SK-N-SH (cell line): ENCODE data around the gene WWP2. TPM values are rescaled to one million over a fixed set of nuclear protein-coding genes. Genes with fewer than 3 reads are reported as not detected.

Experiments
- CTCF ChIA-PET: fragments of 300-600, 350-600 bp; formaldehyde crosslinking; extraction: SDS; loops from one replicate; lab custom pipeline; 2021; lab: Yijun Ruan, JAX
- POLR2A ChIA-PET: fragments of 350-600 bp; sonication (Branson Sonifier 250); formaldehyde crosslinking; extraction: SDS; loops from one replicate; lab custom pipeline; 2020; ENCODE audit warnings: antibody characterized with exemption, inconsistent platforms; lab: Yijun Ruan, JAX
- DNase-seq: peaks from one replicate; pipeline ENCODE4 v3.0.0; 2012
- H2AFZ ChIP-seq: fragments of 200-600 bp; sonication (generic); 2 replicates; pipeline ENCODE4 v1.8.1; 2016; ENCODE audit warnings: antibody characterized with exemption, mild to moderate bottlenecking, low read depth
- H3F3A ChIP-seq: fragments of 200-600 bp; sonication (generic); replicated peaks from 2 replicates; pipeline ENCODE3; 2016; ENCODE audit warnings: antibody characterized with exemption, mild to moderate bottlenecking; ENCODE audit not compliant: insufficient read depth
- H3K27ac ChIP-seq, 2 experiments: fragments of 200-500 bp in 1 of 2; fragments of 200-600 bp in 1 of 2; sonication (Bioruptor generic) in 1 of 2; sonication (generic), shearing (Covaris generic) in 1 of 2; 2 replicates each; pipeline versions ENCODE4 v1.5.1 to v1.6.1; 2014 to 2016; ENCODE audit warnings: low read depth in 2 of 2, inconsistent platforms in 1 of 2, low read length in 1 of 2, mild to moderate bottlenecking in 1 of 2, mixed read lengths in 1 of 2
- H3K27me3 ChIP-seq: fragments of 200-600 bp; sonication (generic), shearing (Covaris generic); 2 replicates; pipeline ENCODE4 v1.6.1; 2016; ENCODE audit warnings: mixed run types; ENCODE audit not compliant: insufficient read depth
- H3K36me3 ChIP-seq, 2 experiments: fragments of 200-500 bp in 1 of 2; fragments of 200-600 bp in 1 of 2; sonication (Bioruptor generic) in 1 of 2; sonication (generic) in 1 of 2; replicated peaks in 1 of 2; 2 replicates each; pipeline versions ENCODE3 to v1.5.1; 2014 to 2016; ENCODE audit warnings: low read length in 1 of 2, mild to moderate bottlenecking in 1 of 2; ENCODE audit not compliant: insufficient read depth in 2 of 2, control insufficient read depth in 1 of 2
- H3K4me1 ChIP-seq, 2 experiments: fragments of 200-500 bp in 1 of 2; fragments of 200-600 bp in 1 of 2; sonication (Bioruptor generic) in 1 of 2; sonication (generic), shearing (Covaris generic) in 1 of 2; 2 replicates each; pipeline versions ENCODE4 v1.5.1 to v1.6.1; 2014 to 2016; ENCODE audit warnings: low read depth in 1 of 2, low read length in 1 of 2, mixed run types in 1 of 2; ENCODE audit not compliant: insufficient read depth in 2 of 2, control insufficient read depth in 1 of 2
- H3K4me2 ChIP-seq: fragments of 200-600 bp; sonication (generic), shearing (Covaris generic); 2 replicates; pipeline ENCODE4 v1.6.1; 2017; ENCODE audit warnings: mixed run types
- H3K4me3 ChIP-seq, 2 experiments: fragments of 200-500 bp in 1 of 2; fragments of 200-600 bp in 1 of 2; sonication (Bioruptor generic) in 1 of 2; sonication (generic), shearing (Covaris generic) in 1 of 2; 2 replicates each; pipeline versions ENCODE4 v1.5.1 to v1.8.1; 2014 to 2016; ENCODE audit warnings: low read depth in 2 of 2, inconsistent platforms in 1 of 2, low read length in 1 of 2, mild to moderate bottlenecking in 1 of 2, mixed read lengths in 1 of 2, moderate library complexity in 1 of 2
- H3K79me2 ChIP-seq: fragments of 200-600 bp; sonication (generic); 2 replicates; pipeline ENCODE4 v1.8.1; 2017; ENCODE audit warnings: mild to moderate bottlenecking; ENCODE audit not compliant: insufficient read depth
- H3K9ac ChIP-seq: fragments of 200-600 bp; sonication (generic); 2 replicates; pipeline ENCODE4 v1.6.1; 2017; ENCODE audit warnings: mixed run types
- H3K9me2 ChIP-seq: fragments of 200-600 bp; sonication (generic); 2 replicates; pipeline ENCODE4 v1.6.1; 2017; ENCODE audit warnings: mixed run types
- H3K9me3 ChIP-seq: fragments of 200-600 bp; sonication (generic); 2 replicates; pipeline ENCODE4 v1.6.1; 2017; ENCODE audit warnings: mixed run types, mild to moderate bottlenecking, moderate library complexity
- H4K20me1 ChIP-seq: fragments of 200-600 bp; sonication (generic); 2 replicates; pipeline ENCODE4 v1.6.1; 2017; ENCODE audit warnings: mild to moderate bottlenecking, mixed run types; ENCODE audit not compliant: insufficient read depth
- CHD2 ChIP-seq: fragments of 150-350 bp; IDR thresholded peaks from 2 replicates; pipeline ENCODE4 v1.6.1; 2018; ENCODE audit warnings: low read length; ENCODE audit not compliant: partially characterized antibody
- ELF1 ChIP-seq: IDR thresholded peaks from 2 replicates; pipeline ENCODE4 v1.4.0; 2012
- FOXJ3 ChIP-seq: sonication (generic); formaldehyde crosslinking; IDR thresholded peaks from 2 replicates; pipeline ENCODE4 v1.5.1; 2020; ENCODE audit warnings: mild to moderate bottlenecking, missing genetic modification reagents
- GABPA ChIP-seq: IDR thresholded peaks from 2 replicates; pipeline ENCODE4 v1.4.0; 2012; ENCODE audit warnings: low read depth, mild to moderate bottlenecking
- GATA2 ChIP-seq: sonication (generic); formaldehyde crosslinking; IDR thresholded peaks from 2 replicates; pipeline ENCODE4 v1.5.0; 2020; ENCODE audit warnings: mild to moderate bottlenecking, missing genetic modification reagents
- MEF2A ChIP-seq: IDR thresholded peaks from 2 replicates; pipeline ENCODE4 v1.4.0; 2012; ENCODE audit warnings: low read depth, borderline replicate concordance
- NFIC ChIP-seq: IDR thresholded peaks from 2 replicates; pipeline ENCODE4 v1.4.0; 2012; ENCODE audit warnings: borderline replicate concordance
- RCOR1 ChIP-seq: fragments of 150-350 bp; IDR thresholded peaks from 2 replicates; pipeline ENCODE4 v1.6.1; 2017; ENCODE audit warnings: antibody characterized with exemption, low read length
- RFX5 ChIP-seq: IDR thresholded peaks from 2 replicates; pipeline ENCODE4 v1.6.1; 2012; ENCODE audit warnings: mild to moderate bottlenecking, improper control_type of control experiment, low read length
- TEAD4 ChIP-seq: IDR thresholded peaks from 2 replicates; pipeline ENCODE4 v1.4.0; 2012; ENCODE audit warnings: mild to moderate bottlenecking, borderline replicate concordance; ENCODE audit not compliant: insufficient read depth
- WGBS: methylation state at CpG from one replicate; pipeline ENCODE4 v1.1.6; 2017; ENCODE audit warnings: low lambda C conversion rate; 5-methylcytosine and 5-hydroxymethylcytosine counted together
- polyA plus RNA-seq, 3 experiments: library from polyadenylated mRNA; depleted of rRNA; stranded (reverse); fragments of >200 nt; gene quantifications; 2 replicates each; pipeline ENCODE4 v1.2.3, GENCODE V29; 2012
- TF ChIP-seq, protein P1 (sequence below): IDR thresholded peaks from 2 replicates; pipeline ENCODE4; 2012
- TF ChIP-seq, protein P2 (sequence below): fragments of 150-350 bp; IDR thresholded peaks from 2 replicates; pipeline ENCODE4 v1.6.1; 2017; ENCODE audit warnings: antibody characterized with exemption, low read length, low read depth, borderline replicate concordance
- TF ChIP-seq, protein P3 (sequence below): IDR thresholded peaks from 2 replicates; pipeline ENCODE4 v1.4.0; 2012; ENCODE audit warnings: low read depth, borderline replicate concordance

The WWP2 gene
- polyA plus RNA-seq, 1 of the 3 experiments (the other 2 are of a cell fraction): 13.3 TPM

DNA sequence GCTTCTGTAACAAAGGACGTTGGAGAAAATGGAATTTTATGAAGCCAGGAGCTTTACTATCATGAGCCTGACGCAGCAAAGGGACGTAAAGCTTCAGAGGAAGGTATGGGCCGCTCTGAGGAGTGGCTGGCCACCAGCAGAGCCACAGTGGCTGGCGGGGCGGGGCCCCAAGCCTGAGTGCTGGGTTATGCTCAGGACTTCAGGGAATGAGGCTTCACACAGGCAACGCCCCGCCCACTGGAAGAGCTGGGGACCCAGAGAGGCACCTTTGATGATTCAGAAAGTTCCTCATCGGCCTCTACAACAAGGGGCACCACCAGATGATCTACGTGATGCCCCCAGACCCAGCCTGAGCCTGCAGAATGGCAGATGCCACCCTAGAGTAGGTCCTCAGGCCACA lies 16.2 kb upstream of the WWP2 start:
- 87% methylated on average over 7 of the region's 10 CpGs for WGBS
- CTCF ChIA-PET: interaction anchor here (1.0 to 2.3 kb wide), 3 partner anchors 9 to 350 kb away, joined by 3 to 9 read pairs (median 4); partner anchors contain the start of gene NOB1
- Histone ChIP-seq H3K4me1 (no peaks in the 10 kb centered on the region; a peak in 1 of 4 replicates), H3F3A (peaks cover 11% of the 10 kb centered on the region), H3K79me2 (peaks cover 32% of the 10 kb centered on the region), H3K27ac (no peak overlapping the region), H3K9ac (no peak overlapping the region), H4K20me1 (no peaks in the 10 kb centered on the region), H3K4me2 (no peak overlapping the region), H3K9me2 (no peaks in the 10 kb centered on the region), H3K36me3 (peaks cover 62 to 70% of the 10 kb centered on the region in 2 experiments), H3K27me3 (no peaks in the 10 kb centered on the region), H3K9me3 (no peaks in the 10 kb centered on the region), H3K4me3 (no peak overlapping the region), H2AFZ (no peak overlapping the region)
- no peak for TF ChIP-seq RFX5
- no peak for TF ChIP-seq RCOR1
- no peak for TF ChIP-seq TEAD4
- DNase-seq: no peak
- POLR2A ChIA-PET: interaction anchor here (1.1 kb wide), 1 partner anchor 9 kb away, joined by 5 read pairs; the partner anchor contains the start of gene NOB1

DNA sequence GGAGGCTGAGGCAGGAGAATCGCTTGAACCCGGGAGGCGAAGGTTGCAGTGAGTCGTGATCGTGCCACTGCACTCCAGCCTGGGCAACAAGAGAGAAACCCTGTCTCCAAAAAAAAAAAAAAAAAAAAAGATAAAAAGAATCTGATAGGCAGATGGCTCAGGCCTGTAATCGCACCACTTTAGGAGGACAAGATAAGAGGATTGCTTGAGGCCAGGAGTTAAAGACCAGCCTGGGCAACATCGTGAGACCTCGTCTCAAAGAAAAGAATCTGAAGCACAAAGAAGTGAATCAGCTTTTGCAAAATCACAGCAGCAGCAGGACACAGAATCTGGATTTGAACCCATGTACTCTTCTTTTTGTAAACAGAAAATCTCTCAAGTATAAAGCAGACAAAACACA lies 15.0 kb upstream of the WWP2 start:
- H3K79me2 ChIP-seq: peaks cover 44% of the 10 kb centered on the region
- DNase-seq: no peak
- H3K27ac ChIP-seq: no peak overlapping the region
- no peak overlapping the region for H3K9ac ChIP-seq
- no peaks in the 10 kb centered on the region for H4K20me1 ChIP-seq
- no peaks in the 10 kb centered on the region for H3K9me3 ChIP-seq
- CTCF ChIA-PET: interaction anchor here (1.0 to 2.3 kb wide), 4 partner anchors 8 to 351 kb away, joined by 3 to 9 read pairs (median 4); partner anchors contain the start of gene NOB1
- TF ChIP-seq RCOR1 (no peak), GATA2 (CRISPR knock-in tag) (peak; percentile 29; the same call in 1 of the 2 replicates), GABPA (no peak), ELF1 (no peak)
- peaks cover 65% of the 10 kb centered on the region in 2 experiments for H3K36me3 ChIP-seq
- no peak overlapping the region for H3K4me2 ChIP-seq
- WGBS: 91% methylated on average over 8 of the region's 8 CpGs
- no peak overlapping the region for H3K4me3 ChIP-seq
- no peak overlapping the region for H2AFZ ChIP-seq
- H3F3A ChIP-seq: peaks cover 9% of the 10 kb centered on the region
- no peaks in the 10 kb centered on the region for H3K27me3 ChIP-seq
- no peaks in the 10 kb centered on the region; a peak in 1 of 4 replicates for H3K4me1 ChIP-seq
- H3K9me2 ChIP-seq: no peaks in the 10 kb centered on the region
- POLR2A ChIA-PET: no interaction called here

DNA sequence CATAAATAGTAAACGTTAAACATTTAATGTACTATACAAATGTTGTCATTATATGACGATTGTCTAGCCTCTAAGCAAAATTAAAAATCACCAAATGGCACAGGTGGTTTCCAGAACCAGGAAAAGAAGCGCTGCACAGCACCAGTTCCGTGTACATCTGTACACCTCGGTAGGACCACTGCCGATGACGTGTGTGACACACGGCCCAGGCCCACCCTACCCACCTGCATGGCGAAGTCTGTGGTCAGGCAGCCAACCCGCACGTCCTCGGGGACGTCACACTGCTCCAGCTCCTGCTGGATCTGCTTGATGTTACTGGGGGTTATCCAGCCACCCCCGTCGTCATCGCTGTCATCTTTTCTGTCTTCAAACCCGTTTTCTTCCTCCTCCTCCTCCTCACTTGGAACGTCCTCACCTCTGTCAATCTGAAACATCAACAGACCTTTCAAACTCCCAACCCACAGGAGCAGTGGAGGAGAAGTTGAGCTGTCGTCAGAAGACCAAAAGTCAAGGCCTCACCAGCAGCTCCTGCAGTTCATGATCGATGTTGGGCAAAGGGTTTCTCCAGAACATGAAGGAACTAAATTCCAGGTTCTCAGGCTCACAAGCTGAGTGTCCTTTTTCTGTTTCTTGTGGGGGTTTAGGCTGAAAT lies 13.3 kb upstream of the WWP2 start:
- no peaks in the 10 kb centered on the region for H3K9me2 ChIP-seq
- POLR2A ChIA-PET: no interaction called here
- H3K9me3 ChIP-seq: no peaks in the 10 kb centered on the region
- no peak overlapping the region for H2AFZ ChIP-seq
- DNase-seq: no peak
- CTCF ChIA-PET: interaction anchor here (1.0 kb wide), 1 partner anchor 40 kb away, joined by 3 read pairs; no protein-coding TSS in a partner anchor
- no peaks in the 10 kb centered on the region for H3K27me3 ChIP-seq
- WGBS: 90% methylated on average over 19 of the region's 20 CpGs
- H3K4me3 ChIP-seq: no peak overlapping the region
- peaks cover 7% of the 10 kb centered on the region for H3F3A ChIP-seq
- H3K36me3 ChIP-seq: peaks cover 50 to 60% of the 10 kb centered on the region in 2 experiments
- no peak for TF ChIP-seq RFX5
- TF ChIP-seq NFIC: no peak
- TF ChIP-seq, protein P1, sequence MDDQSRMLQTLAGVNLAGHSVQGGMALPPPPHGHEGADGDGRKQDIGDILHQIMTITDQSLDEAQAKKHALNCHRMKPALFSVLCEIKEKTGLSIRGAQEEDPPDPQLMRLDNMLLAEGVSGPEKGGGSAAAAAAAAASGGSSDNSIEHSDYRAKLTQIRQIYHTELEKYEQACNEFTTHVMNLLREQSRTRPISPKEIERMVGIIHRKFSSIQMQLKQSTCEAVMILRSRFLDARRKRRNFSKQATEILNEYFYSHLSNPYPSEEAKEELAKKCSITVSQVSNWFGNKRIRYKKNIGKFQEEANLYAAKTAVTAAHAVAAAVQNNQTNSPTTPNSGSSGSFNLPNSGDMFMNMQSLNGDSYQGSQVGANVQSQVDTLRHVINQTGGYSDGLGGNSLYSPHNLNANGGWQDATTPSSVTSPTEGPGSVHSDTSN: no peak
- TF ChIP-seq, protein P2, sequence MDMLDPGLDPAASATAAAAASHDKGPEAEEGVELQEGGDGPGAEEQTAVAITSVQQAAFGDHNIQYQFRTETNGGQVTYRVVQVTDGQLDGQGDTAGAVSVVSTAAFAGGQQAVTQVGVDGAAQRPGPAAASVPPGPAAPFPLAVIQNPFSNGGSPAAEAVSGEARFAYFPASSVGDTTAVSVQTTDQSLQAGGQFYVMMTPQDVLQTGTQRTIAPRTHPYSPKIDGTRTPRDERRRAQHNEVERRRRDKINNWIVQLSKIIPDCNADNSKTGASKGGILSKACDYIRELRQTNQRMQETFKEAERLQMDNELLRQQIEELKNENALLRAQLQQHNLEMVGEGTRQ: no peak
- no peak for TF ChIP-seq FOXJ3 (CRISPR knock-in tag)
- TF ChIP-seq MEF2A: no peak
- no peak for TF ChIP-seq CHD2
- TF ChIP-seq, protein P3, sequence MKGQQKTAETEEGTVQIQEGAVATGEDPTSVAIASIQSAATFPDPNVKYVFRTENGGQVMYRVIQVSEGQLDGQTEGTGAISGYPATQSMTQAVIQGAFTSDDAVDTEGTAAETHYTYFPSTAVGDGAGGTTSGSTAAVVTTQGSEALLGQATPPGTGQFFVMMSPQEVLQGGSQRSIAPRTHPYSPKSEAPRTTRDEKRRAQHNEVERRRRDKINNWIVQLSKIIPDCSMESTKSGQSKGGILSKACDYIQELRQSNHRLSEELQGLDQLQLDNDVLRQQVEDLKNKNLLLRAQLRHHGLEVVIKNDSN: no peak
- H3K4me2 ChIP-seq: no peak overlapping the region
- no peaks in the 10 kb centered on the region for H4K20me1 ChIP-seq
- no peak overlapping the region for H3K27ac ChIP-seq
- no peak overlapping the region for H3K9ac ChIP-seq
- peaks cover 61% of the 10 kb centered on the region for H3K79me2 ChIP-seq
- H3K4me1 ChIP-seq: peaks cover 0 to 2% of the 10 kb centered on the region in 2 experiments; a peak in 2 of 4 replicates
